Tibial artery (tissue), 4 donors: ENCODE results near the gene APCS.

ENCODE experiments used
- DNase-seq, 2 donors: peaks; one replicate each; pipeline ENCODE4 v3.0.0-alpha.2; 2019
- H3K27ac ChIP-seq, 2 donors: fragments of 200-600 bp; sonication (generic) in 1 of 2; 1 replicate in 1 of 2; 2 replicates in 1 of 2; pipeline ENCODE4 v1.5.1; 2018 to 2019; ENCODE audit warnings: mild to moderate bottlenecking in 1 of 2
- H3K27me3 ChIP-seq, 2 donors: fragments of 200-600 bp; sonication (generic) in 1 of 2; one replicate each; pipeline versions ENCODE4 v1.5.1 to v1.6.0; 2016 to 2019
- H3K36me3 ChIP-seq, 3 donors: fragments of 200-600 bp; sonication (generic) in 2 of 3; one replicate each; pipeline ENCODE4 v1.5.1; 2016 to 2019; ENCODE audit warnings: mild to moderate bottlenecking in 2 of 3
- H3K4me1 ChIP-seq, 4 donors: fragments of 200-600 bp; sonication (generic) in 2 of 4; 1 replicate in 3 of 4; 2 replicates in 1 of 4; pipeline ENCODE4 v1.5.1; 2016 to 2019
- H3K4me3 ChIP-seq, 2 donors: fragments of 200-600 bp; sonication (generic) in 1 of 2; 1 replicate in 1 of 2; 2 replicates in 1 of 2; pipeline ENCODE4 v1.5.1; 2018 to 2019; ENCODE audit warnings: mild to moderate bottlenecking in 2 of 2
- H3K9me3 ChIP-seq, 3 donors: fragments of 200-600 bp; sonication (generic) in 1 of 3; one replicate each; pipeline ENCODE4 v1.5.1; 2016 to 2019
- CTCF ChIP-seq, 2 experiments: fragments of 200-600 bp in 1 of 2; fragments of 450-650 bp in 1 of 2; IDR thresholded peaks; one replicate each; pipeline ENCODE4 v1.5.1; 2017 to 2019; ENCODE audit warnings: antibody characterized with exemption in 2 of 2, mild to moderate bottlenecking in 1 of 2, moderate library complexity in 1 of 2
- intact Hi-C: fragments of 100-400 bp; cut with DNase I; formaldehyde crosslinking; loops from one replicate; pipeline ENCODE4 v1.15.0; 2023; ENCODE audit warnings: low total_unique reads

Gene APCS, protein sequence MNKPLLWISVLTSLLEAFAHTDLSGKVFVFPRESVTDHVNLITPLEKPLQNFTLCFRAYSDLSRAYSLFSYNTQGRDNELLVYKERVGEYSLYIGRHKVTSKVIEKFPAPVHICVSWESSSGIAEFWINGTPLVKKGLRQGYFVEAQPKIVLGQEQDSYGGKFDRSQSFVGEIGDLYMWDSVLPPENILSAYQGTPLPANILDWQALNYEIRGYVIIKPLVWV

DNA sequence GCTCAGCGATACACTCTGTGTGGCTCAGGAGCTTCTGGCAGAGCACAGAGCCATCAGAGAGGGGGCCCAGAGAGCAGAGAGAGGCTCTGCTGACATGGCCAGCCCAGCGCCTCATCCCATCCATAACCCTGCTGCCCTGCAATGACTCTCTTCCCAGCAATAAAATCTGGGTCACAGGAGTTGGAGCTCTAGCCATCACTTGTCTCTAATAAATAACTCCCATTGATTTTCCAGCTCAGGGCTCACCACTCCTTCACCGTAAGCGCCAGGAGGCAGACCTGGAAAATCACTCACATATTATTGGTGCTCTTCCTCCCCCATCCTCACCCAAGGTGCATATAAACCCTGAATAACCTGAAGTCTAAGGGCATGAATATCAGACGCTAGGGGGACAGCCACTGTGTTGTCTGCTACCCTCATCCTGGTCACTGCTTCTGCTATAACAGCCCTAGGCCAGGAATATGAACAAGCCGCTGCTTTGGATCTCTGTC, at the start of gene APCS:
Gene APCS (plus strand): TSS at position 366 of the 491 bp plus-strand sequence. CDS start 96 bp downstream, at position 462.
- H3K27me3 ChIP-seq: no peaks in the 10 kb centered on the region
- no peaks in the 10 kb centered on the region for H3K9me3 ChIP-seq
- no peak within 1 kb of the TSS for H3K4me3 ChIP-seq
- no peak for TF ChIP-seq CTCF (IDR thresholded peaks at IDR 0.05)
- intact Hi-C loops: no loop called here
- no peak for DNase-seq
- H3K36me3 ChIP-seq: no peaks in the 10 kb centered on the region
- no peak within 1 kb of the TSS for H3K27ac ChIP-seq
- no peaks in the 10 kb centered on the region for H3K4me1 ChIP-seq

DNA sequence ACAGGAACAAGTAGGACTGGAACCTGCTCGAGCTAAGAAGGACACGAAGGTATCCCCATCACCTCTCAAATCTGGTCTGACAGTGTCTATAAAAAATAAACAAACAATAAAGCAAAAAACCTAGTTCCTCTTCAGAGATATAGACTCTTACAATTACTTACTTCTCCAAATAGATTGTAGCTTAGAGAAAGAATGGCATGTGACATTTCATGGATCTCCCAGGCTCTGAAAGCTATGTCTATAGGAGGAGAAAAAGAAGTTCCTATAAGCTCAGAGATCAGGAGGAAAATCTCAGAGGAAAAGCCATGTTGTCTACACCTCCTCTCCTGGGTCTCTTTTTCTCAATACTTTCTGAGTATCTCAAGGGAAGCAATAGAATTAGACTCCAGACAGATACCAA, 39.5 kb upstream of the APCS start:
- no peak for TF ChIP-seq CTCF (IDR thresholded peaks at IDR 0.05)
- Histone ChIP-seq H3K4me1 (no peaks in the 10 kb centered on the region), H3K4me3 (no peak overlapping the region), H3K9me3 (no peaks in the 10 kb centered on the region), H3K27me3 (no peaks in the 10 kb centered on the region), H3K36me3 (no peaks in the 10 kb centered on the region), H3K27ac (no peak overlapping the region)
- intact Hi-C loops: no loop called here
- no peak for DNase-seq

- Histone ChIP-seq H3K27me3 (no peaks in the 10 kb centered on the region), H3K4me1 (no peaks in the 10 kb centered on the region), H3K9me3 (no peaks in the 10 kb centered on the region), H3K36me3 (no peaks in the 10 kb centered on the region), H3K4me3 (no peak overlapping the region), H3K27ac (no peak overlapping the region)
- DNase-seq: no peak
- intact Hi-C loops: no loop called here
- no peak for TF ChIP-seq CTCF (IDR thresholded peaks at IDR 0.05)
Observed at GRCh38 chr1:159554261-159554660, 33.4 kb upstream of the APCS start.

- Histone ChIP-seq H3K9me3 (no peaks in the 10 kb centered on the region), H3K4me3 (no peak overlapping the region)
- intact Hi-C loops: no loop called here
Observed at GRCh38 chr1:159554696-159555095, 32.9 kb upstream of the APCS start.

GRCh38 chr1:159556931-159557369, 30.7 kb upstream of the APCS start:
- Histone ChIP-seq H3K27ac (no peak overlapping the region), H3K9me3 (no peaks in the 10 kb centered on the region), H3K36me3 (no peaks in the 10 kb centered on the region), H3K4me1 (no peaks in the 10 kb centered on the region), H3K27me3 (no peaks in the 10 kb centered on the region), H3K4me3 (no peak overlapping the region)
- intact Hi-C loops: no loop called here
- no peak for TF ChIP-seq CTCF (IDR thresholded peaks at IDR 0.05)
- DNase-seq: no peak

More at GRCh38 chr1:159554696-159555095, 32.9 kb upstream of the APCS start:
- Histone ChIP-seq H3K4me1 (no peaks in the 10 kb centered on the region), H3K27ac (no peak overlapping the region), H3K36me3 (no peaks in the 10 kb centered on the region), H3K27me3 (no peaks in the 10 kb centered on the region)
- DNase-seq: no peak
- no peak for TF ChIP-seq CTCF (IDR thresholded peaks at IDR 0.05)
